UCSD-AML1 (cell line): ENCODE results near the gene PNPLA4.

Experiments
- DNase-seq: peaks from one replicate; lab custom pipeline; 2025; ENCODE audit not compliant: unreplicated experiment; lab: John Stamatoyannopoulos, UW

Gene PNPLA4

DNA sequence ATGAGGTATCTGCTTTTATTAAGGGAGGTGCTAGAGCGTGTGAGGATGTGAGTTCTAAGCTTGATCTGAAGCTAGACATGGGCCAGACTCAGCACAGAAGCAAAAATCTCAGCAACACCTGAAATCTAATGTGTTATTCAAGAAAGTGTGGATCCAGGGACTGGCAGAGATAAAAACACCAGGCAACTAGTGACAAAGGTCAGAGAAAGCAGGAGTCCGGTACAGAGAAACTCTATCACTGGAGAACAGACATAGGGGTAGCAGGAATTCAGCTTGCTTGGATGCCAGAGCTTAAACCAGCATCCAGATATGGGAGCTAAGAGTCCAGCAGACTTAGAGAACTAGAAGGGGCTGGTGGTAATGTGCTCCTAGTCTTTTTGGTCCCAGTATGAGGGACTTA, 50.3 kb downstream of the PNPLA4 start:
- no peak for DNase-seq

GRCh38 chrX:7872042-7872441, 55.2 kb downstream of the PNPLA4 start:
- DNase-seq: no peak

DNA sequence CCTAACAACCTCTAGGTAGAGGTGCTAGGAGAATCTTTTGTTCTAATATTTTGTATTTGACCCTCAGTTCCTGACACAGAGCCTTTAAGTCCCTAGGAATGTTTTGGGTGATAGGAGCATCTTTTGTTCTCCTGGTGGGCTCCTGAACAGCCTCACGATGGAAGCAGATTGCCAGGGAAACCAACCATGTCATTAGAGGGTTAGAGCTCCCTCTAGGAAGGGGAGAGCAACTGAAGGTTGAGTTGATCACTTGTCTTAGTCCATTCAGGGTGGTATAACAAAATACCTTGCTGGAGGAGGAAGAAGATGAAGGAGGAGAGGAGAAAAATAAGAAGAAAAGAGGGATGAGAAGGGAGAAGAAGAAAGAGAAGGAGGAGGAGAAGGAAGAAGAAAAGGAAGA, 75.0 kb downstream of the PNPLA4 start:
- DNase-seq: no peak
